ENCODE results near the gene GLIS2.
"Not testable (repeated sequence)": the region's sequence is repeated elsewhere in the genome, so short reads cannot be mapped to it uniquely, and the experiment has no call there.

Gene GLIS2

GRCh38 chr16:4333308-4333638 is 17.4 kb downstream of the GLIS2 start:
- H3K27ac ChIP-seq, result no peak overlapping the region
- no peak for TF ChIP-seq CTCF (conservative IDR thresholded peaks at IDR 0.05)
- TF ChIP-seq ZFX (IDR thresholded peaks at IDR 0.05), result no peak

GRCh38 chr16:4333714-4334113 is 17.8 kb downstream of the GLIS2 start:
- H3K27ac ChIP-seq, result not testable (repeated sequence)

- no peak overlapping the region for H3K27ac ChIP-seq
- TF ChIP-seq CTCF (conservative IDR thresholded peaks at IDR 0.05), result no peak
- no peak for TF ChIP-seq ZFX (IDR thresholded peaks at IDR 0.05)
Measured at GRCh38 chr16:4334724-4335495, 19.0 kb downstream of the GLIS2 start.

- H3K27ac ChIP-seq, result no peak overlapping the region
- TF ChIP-seq CTCF (conservative IDR thresholded peaks at IDR 0.05) (no peak), ZFX (IDR thresholded peaks at IDR 0.05) (no peak)
Measured at GRCh38 chr16:4336701-4337539, 21.1 kb downstream of the GLIS2 start.

GRCh38 chr16:4337540-4338088 is 21.7 kb downstream of the GLIS2 start:
- no peak overlapping the region for H3K27ac ChIP-seq
- TF ChIP-seq CTCF (conservative IDR thresholded peaks at IDR 0.05) (no peak), ZFX (IDR thresholded peaks at IDR 0.05) (no peak)

GRCh38 chr16:4338125-4338582 is 22.3 kb downstream of the GLIS2 start:
- TF ChIP-seq ZFX (IDR thresholded peaks at IDR 0.05) (no peak), CTCF (conservative IDR thresholded peaks at IDR 0.05) (no peak)
- no peak overlapping the region for H3K27ac ChIP-seq

- no peak overlapping the region for H3K27ac ChIP-seq
- no peak for TF ChIP-seq CTCF (conservative IDR thresholded peaks at IDR 0.05)
- no peak for TF ChIP-seq ZFX (IDR thresholded peaks at IDR 0.05)
Measured at GRCh38 chr16:4338712-4339299, 22.9 kb downstream of the GLIS2 start.

Measured in C4-2B (cell line).